Measurements from ENCODE around the gene HLA-E.
A peak's percentile ranks its signal among the peaks of the same experiment; 100 is the strongest.
"Not testable (repeated sequence)": the region's sequence is repeated elsewhere in the genome, so short reads cannot be mapped to it uniquely, and the experiment has no call there.

HLA-E gene

GRCh38 chr6:30508890-30509736, 19.8 kb downstream of the HLA-E start:
- DNase-seq, result peak; percentile 27

- DNase-seq, result no peak
Measured at GRCh38 chr6:30510419-30511168, 21.3 kb downstream of the HLA-E start.

- DNase-seq, result no peak
Measured at GRCh38 chr6:30511169-30511546, 21.8 kb downstream of the HLA-E start.

DNA sequence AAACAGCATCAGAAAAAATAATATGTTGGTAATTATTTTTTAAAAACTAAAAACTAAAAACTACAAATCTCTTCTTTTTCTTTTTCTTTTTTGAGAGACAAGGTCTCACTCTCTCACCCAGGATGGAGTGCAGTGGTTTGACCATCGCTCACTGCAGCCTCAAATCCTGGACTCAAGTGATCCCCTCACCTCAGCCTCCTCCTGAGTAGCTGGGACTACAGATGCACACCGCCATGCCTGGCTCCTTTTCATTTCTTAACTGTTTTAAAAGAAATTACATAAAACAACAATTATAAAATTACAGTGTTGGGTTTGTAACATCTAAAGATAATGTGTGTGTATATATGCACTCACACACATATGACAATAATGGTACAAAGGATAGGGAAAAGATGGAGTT, 24.1 kb downstream of the HLA-E start:
- DNase-seq, result no peak

- DNase-seq, result no peak
Measured at GRCh38 chr6:30515106-30515505, 25.8 kb downstream of the HLA-E start.

DNA sequence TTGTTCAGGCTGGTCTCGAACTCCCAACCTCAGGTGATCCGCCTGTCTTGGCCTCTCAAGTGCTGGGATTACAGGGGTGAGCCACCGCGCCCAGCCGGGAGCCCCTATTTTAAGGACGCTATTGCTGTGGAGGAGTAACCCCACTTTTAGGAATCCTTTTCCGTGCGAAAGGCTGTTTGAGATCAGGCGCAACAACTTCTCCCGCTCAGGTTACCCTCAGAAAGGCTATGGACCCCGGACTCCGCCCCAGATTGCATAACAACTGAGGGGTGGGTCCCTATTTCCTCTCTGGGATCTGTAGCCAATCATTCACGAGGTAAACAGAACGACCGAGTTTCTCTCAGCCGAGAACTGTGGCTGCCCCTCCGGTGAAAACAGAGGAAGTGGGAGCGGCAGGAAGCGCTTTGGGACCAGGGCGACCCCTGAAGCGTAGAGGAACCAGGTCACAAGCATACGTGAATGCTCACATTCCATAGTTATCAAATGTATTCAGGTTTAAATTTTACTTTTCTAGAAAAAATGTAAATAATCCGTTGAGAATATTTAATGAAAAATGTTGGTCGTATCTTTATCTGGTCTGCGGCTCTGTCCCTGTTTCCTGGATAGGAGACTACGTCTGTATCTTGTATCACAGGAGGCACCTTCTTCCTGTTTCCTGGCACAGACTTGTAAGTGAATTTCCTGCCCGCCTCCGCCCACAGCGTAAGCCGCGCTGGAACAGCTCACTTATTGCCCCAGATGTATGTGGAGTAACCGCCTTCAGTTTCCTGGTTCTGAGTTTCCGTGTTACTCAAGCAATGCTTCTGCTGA, 26.8 kb downstream of the HLA-E start:
- peak; percentile 88 for DNase-seq

DNA sequence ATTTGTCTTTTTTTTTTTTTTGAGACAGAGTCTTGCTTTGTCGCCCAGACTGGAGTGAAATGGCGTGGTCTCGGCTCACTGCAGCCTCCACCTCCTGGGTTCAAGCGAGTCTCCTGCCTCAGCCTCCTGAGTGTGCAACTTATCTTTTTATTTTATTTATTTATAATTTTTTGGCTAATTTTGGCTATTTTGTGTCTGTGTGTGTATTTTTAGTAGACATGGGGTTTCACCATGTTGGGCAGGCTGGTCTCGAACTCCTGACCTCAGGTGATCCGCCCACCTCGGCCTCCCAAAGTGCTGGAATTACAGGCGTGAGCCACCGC, 27.4 kb downstream of the HLA-E start:
- not testable (repeated sequence) for DNase-seq

- DNase-seq, result not testable (repeated sequence)
Measured at GRCh38 chr6:30517767-30518504, 28.6 kb downstream of the HLA-E start.

DNA sequence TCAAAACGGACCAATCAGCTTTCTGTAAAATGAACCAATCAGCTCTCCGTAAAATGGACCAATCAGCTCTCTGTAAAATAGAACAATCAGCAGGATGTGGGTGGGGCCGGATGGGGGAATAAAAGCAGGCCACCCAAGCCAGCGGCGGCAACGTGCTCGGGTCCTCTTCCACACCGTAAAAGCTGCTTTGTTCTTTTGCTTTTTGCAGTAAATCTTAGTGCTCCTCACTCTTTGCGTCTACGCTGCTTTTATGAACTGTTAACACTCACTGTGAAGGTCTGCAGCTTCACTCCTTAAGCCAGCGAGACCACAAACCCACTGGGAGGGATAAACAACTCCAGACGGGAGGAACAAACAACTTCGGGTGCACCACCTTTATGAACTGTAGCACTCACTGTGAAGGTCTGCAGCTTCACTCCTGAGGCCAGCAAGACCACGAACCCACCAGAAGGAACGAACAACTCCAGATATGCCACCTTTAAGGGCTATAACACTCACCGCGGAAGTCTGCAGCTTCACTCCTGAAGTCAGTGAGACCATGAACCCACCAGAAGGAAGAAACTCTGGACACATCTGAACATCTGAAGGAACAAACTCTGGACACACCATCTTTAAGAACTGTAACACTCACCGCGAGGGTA, 29.3 kb downstream of the HLA-E start:
- not testable (repeated sequence) for DNase-seq

GRCh38 chr6:30520522-30520921, 31.2 kb downstream of the HLA-E start:
- DNase-seq, result no peak

GRCh38 chr6:30521082-30521481, 31.8 kb downstream of the HLA-E start:
- peak; percentile 44 for DNase-seq

- DNase-seq, result not testable (repeated sequence)
Measured at GRCh38 chr6:30521952-30522351, 32.6 kb downstream of the HLA-E start.

GRCh38 chr6:30526444-30526843, 37.1 kb downstream of the HLA-E start:
- not testable (repeated sequence) for DNase-seq

- DNase-seq, result not testable (repeated sequence)
Measured at GRCh38 chr6:30529349-30529875, 40.1 kb downstream of the HLA-E start.

DNA sequence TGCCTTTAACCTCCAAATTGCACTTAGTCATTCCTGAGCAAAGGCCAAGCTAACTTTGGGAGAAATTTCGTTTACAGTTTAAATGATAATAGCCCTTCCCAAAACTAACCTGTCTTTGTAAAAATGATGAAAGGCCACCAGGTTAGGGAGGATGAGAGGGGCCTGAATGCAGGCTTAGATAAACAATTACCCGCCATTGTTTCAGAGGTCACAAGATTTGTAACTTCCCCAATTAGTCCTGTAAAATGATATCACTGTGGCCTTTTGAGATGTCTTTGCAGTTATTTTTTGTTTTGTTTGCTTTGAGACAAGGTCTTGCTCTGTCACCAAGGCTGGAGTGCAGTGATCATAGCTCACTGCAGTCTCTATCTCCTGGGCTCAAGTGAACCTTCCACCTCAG, 40.7 kb downstream of the HLA-E start:
- no peak for DNase-seq

- DNase-seq, result no peak
Measured at GRCh38 chr6:30533460-30534294, 44.4 kb downstream of the HLA-E start.

DNA sequence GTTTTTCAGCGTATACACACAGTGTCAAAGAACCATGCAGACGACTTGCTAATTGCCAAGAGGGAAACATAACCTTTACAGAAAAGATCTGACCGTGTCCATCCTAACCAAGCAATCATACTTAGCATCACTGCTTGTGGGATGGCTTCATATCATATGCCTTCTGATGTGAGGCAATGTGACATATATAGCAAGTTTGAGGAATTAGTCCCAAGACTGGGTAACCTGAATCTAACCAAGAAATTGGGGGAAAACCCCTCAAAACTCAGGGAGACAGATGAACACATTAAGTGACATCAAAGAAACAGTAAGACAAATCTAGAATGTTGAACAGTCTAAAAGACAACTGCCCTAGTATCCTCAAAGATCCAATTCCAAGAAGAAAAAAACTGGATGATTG, 48.6 kb downstream of the HLA-E start:
- no peak for DNase-seq

- DNase-seq, result peak; percentile 51
Measured at GRCh38 chr6:30541515-30542403, 52.5 kb downstream of the HLA-E start.

- no peak for DNase-seq
Measured at GRCh38 chr6:30542404-30542725, 53.1 kb downstream of the HLA-E start.

DNA sequence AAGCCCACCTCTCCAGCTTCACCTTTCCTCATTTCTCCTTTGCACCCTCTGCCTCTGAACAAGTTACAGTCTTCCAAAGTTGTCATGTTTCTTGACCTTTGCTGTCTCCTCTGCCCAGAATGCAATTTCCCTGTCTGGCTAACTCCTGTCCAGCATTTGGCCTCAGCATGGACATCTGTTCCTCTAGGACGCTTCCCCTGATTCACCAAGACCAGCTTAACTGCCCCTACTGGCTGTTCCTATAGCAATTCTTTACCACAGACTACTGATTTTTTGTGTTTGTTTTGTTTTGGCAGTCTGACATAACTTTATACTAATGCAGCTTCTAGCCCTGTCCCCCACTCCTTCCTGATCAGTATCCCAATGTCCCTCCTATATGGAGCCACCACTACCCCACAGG, 53.6 kb downstream of the HLA-E start:
- DNase-seq, result no peak
